Mesothelial cell of epicardium (in vitro differentiated cells): ENCODE results near the gene GRM8. TPM values are rescaled to one million over a fixed set of nuclear protein-coding genes. Genes with fewer than 3 reads are reported as not detected.

Source experiments
- DNase-seq, 2 experiments: peaks; one replicate each; pipeline ENCODE4 v3.0.0; 2021; ENCODE audit warnings: low spot score in 2 of 2; ENCODE audit not compliant: unreplicated experiment in 2 of 2
- H3K27ac Mint-ChIP-seq: 2 replicates; pipeline ENCODE4 v1.8.0; 2021; ENCODE audit warnings: mixed read lengths
- H3K27me3 Mint-ChIP-seq: 2 replicates; pipeline ENCODE4 v1.8.0; 2021; ENCODE audit warnings: low read depth, mixed read lengths
- H3K36me3 Mint-ChIP-seq: 2 replicates; pipeline ENCODE4 v1.8.0; 2021; ENCODE audit warnings: mixed read lengths
- H3K4me1 Mint-ChIP-seq: 2 replicates; pipeline ENCODE4 v1.8.0; 2021; ENCODE audit warnings: mixed read lengths
- H3K4me3 Mint-ChIP-seq: 2 replicates; pipeline ENCODE4 v1.8.0; 2021; ENCODE audit warnings: mild to moderate bottlenecking, moderate library complexity, mixed read lengths
- H3K9me3 Mint-ChIP-seq: 2 replicates; pipeline ENCODE4 v1.8.0; 2021; ENCODE audit warnings: mixed read lengths
- CTCF ChIP-seq: fragments of 200-600 bp; sonication (generic); IDR thresholded peaks from one replicate; pipeline ENCODE4 v1.5.0; 2021; ENCODE audit warnings: antibody characterized with exemption; ENCODE audit not compliant: unreplicated experiment
- total RNA-seq: library from RNA; stranded (reverse); gene quantifications from 3 replicates; pipeline ENCODE4 v1.2.1, GENCODE V29; 2021

Gene GRM8
- total RNA-seq, 1 donor from 2014 or later, result 1.0 TPM

- no peak for TF ChIP-seq CTCF
- no peak for DNase-seq
- Mint-ChIP-seq H3K4me3 (no peak overlapping the region), H3K9me3 (no peaks in the 10 kb centered on the region), H3K4me1 (no peaks in the 10 kb centered on the region), H3K27ac (no peak overlapping the region), H3K27me3 (peaks cover 55% of the 10 kb centered on the region), H3K36me3 (no peaks in the 10 kb centered on the region)
Observed at GRCh38 chr7:127231415-127231814, 21.3 kb downstream of the GRM8 start.

- no peak for DNase-seq
- no peaks in the 10 kb centered on the region for H3K36me3 Mint-ChIP-seq
- TF ChIP-seq CTCF, result no peak
- H3K27ac Mint-ChIP-seq, result no peak overlapping the region
- H3K4me3 Mint-ChIP-seq, result no peak overlapping the region
- H3K4me1 Mint-ChIP-seq, result no peaks in the 10 kb centered on the region
- no peaks in the 10 kb centered on the region for H3K9me3 Mint-ChIP-seq
- peaks cover 61% of the 10 kb centered on the region for H3K27me3 Mint-ChIP-seq
Observed at GRCh38 chr7:127230192-127230925, 22.4 kb downstream of the GRM8 start.

- peaks cover 63% of the 10 kb centered on the region for H3K27me3 Mint-ChIP-seq
- H3K4me3 Mint-ChIP-seq, result no peak overlapping the region
- no peak for DNase-seq
Observed at GRCh38 chr7:127226685-127227374, 25.9 kb downstream of the GRM8 start.

GRCh38 chr7:127221731-127222130 lies 31.0 kb downstream of the GRM8 start:
- Mint-ChIP-seq H3K36me3 (no peaks in the 10 kb centered on the region), H3K4me3 (no peak overlapping the region), H3K27me3 (peaks cover 31% of the 10 kb centered on the region), H3K27ac (no peak overlapping the region), H3K4me1 (no peaks in the 10 kb centered on the region), H3K9me3 (no peaks in the 10 kb centered on the region)
- no peak for TF ChIP-seq CTCF
- no peak for DNase-seq

More at GRCh38 chr7:127226685-127227374, 25.9 kb downstream of the GRM8 start:
- H3K27ac Mint-ChIP-seq, result no peak overlapping the region
- no peaks in the 10 kb centered on the region for H3K9me3 Mint-ChIP-seq
- no peaks in the 10 kb centered on the region for H3K36me3 Mint-ChIP-seq
- no peaks in the 10 kb centered on the region for H3K4me1 Mint-ChIP-seq
- TF ChIP-seq CTCF, result no peak

- H3K27me3 Mint-ChIP-seq, result peaks cover 5% of the 10 kb centered on the region
- no peaks in the 10 kb centered on the region for H3K36me3 Mint-ChIP-seq
- peak overlapping the region; percentile 7 for H3K27ac Mint-ChIP-seq
- DNase-seq, result no peak
- no peaks in the 10 kb centered on the region for H3K9me3 Mint-ChIP-seq
- no peak for TF ChIP-seq CTCF
- H3K4me1 Mint-ChIP-seq, result no peaks in the 10 kb centered on the region
- no peak overlapping the region for H3K4me3 Mint-ChIP-seq
Observed at GRCh38 chr7:127214956-127215718, 37.6 kb downstream of the GRM8 start.
